T-helper 1 cell treated with Interleukin-12 subunit alpha and Interleukin-12 subunit beta and Interleukin-4 antibody, amounts not matched to agents 30 ng/mL and 1 ng/mL, for 36 hours (primary cell): ENCODE measurements around the gene TADA3. TPM values are rescaled to one million over a fixed set of nuclear protein-coding genes. Genes with fewer than 3 reads are reported as not detected.

Source experiments
- intact Hi-C: fragments of 100-400 bp; cut with micrococcal nuclease; formaldehyde crosslinking; loops from one replicate; pipeline ENCODE4 v1.15.1; 2024
- total RNA-seq: library from RNA; stranded (reverse); gene quantifications from 2 replicates; pipeline ENCODE4 v1.2.3, GENCODE V29; 2022

The TADA3 gene
- total RNA-seq, 1 donor from 2014 or later = 62.3 TPM

DNA sequence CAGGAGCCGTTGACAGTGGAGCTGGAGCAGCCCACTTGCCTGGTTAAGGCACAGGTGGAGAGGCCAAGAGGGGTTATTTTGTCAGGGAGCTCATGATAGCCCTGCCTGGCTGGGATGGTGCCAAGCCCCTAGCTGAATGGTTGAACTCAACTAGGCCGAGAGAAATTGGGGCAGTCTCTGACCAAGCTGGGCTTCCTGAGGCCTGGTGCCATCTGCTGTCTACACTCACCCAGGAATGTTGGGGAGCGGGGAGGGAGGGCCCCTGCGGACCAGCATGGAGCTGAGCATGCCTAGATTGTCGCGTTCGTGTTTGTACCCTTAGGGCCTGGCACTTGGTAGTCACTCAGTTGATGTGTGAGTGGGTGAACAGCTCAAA, 59.5 kb downstream of the TADA3 start:
- intact Hi-C loops = loop anchor here (10.0 kb wide), 1 partner anchor 382 kb away; the partner anchor contains the start of gene BRK1

GRCh38 chr3:9732080-9732739, 60.1 kb downstream of the TADA3 start:
- intact Hi-C loops = loop anchor here (10.0 kb wide), 1 partner anchor 383 kb away; the partner anchor contains the start of gene BRK1

- intact Hi-C loops = loop anchor here (1.0 to 10.0 kb wide), 19 partner anchors 19 to 1541 kb away; partner anchors contain the start of genes ATG7, BRK1, CRELD1 and EMC3
These were observed 60.8 kb downstream of the TADA3 start, which contains the start of gene BRPF1 for GRCh38 chr3:9731206-9732079. Gene BRPF1, plus strand, starts transcription at chr3:9731735. Its CDS starts 2,406 bp downstream, at chr3:9734141.

DNA sequence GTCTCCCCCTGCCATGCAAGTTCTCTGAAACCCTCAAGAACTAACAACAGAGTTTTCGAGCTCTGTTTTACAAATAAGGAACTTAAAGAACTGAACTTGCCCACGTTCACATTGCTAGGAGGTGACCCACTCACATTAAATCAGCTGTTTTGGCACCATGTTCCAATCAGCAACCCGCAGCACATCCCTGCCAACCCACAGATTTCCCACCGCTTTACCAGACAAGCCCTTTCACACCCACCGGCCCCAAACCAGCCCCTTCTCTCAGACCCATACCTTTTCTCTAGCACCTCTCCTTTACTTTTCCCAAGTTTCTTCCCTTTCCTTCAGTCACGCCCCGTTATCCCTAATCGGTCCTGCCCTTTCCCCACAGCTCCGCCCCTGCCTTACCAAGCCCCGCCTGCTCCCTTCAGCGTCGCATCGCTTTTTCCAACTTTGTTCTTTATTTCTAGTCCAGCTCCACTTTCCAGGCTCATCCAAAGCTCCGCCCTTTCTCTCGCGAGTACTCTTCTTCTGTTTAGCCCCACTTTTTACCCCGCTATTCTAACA, 61.5 kb downstream of the TADA3 start:
- intact Hi-C loops = loop anchor here (1.0 to 10.0 kb wide), 19 partner anchors 20 to 1542 kb away; partner anchors contain the start of genes ATG7, BRK1, CRELD1 and EMC3

Other genes starting within 250 kb of the TADA3 start
- not detected in 2 replicates for gene LHFPL4, start 238.7 kb downstream of the TADA3 start, total RNA-seq
- 49.2 and 54.8 TPM in 2 replicates for gene MTMR14, start 143.0 kb downstream of the TADA3 start, total RNA-seq
- gene CPNE9, start 88.6 kb downstream of the TADA3 start, total RNA-seq = 0.22 and 0.59 TPM in 2 replicates
- gene BRPF1, start 60.7 kb downstream of the TADA3 start, total RNA-seq = 41.3 and 51.1 TPM in 2 replicates
- gene OGG1, start 42.5 kb downstream of the TADA3 start, total RNA-seq = 35.6 and 43.2 TPM in 2 replicates
- 22.6 and 26.2 TPM in 2 replicates for gene CAMK1, start 22.5 kb downstream of the TADA3 start, total RNA-seq
- gene ARPC4, start 609 bp upstream of the TADA3 start, total RNA-seq = 292 and 298 TPM in 2 replicates
- 46.7 and 51.4 TPM in 2 replicates for gene TTLL3, start 17.8 kb upstream of the TADA3 start, total RNA-seq
- gene RPUSD3, start 51.5 kb upstream of the TADA3 start, total RNA-seq = 51.9 and 53.8 TPM in 2 replicates
- not detected in 2 replicates for gene CIDEC, start 87.8 kb upstream of the TADA3 start, total RNA-seq
- gene JAGN1, start 98.1 kb upstream of the TADA3 start, total RNA-seq = 33.9 and 36.2 TPM in 2 replicates
- gene IL17RE, start 110.4 kb upstream of the TADA3 start, total RNA-seq = 2.4 and 2.5 TPM in 2 replicates
- 0.78 and 1.1 TPM in 2 replicates for gene IL17RC, start 124.6 kb upstream of the TADA3 start, total RNA-seq
- gene CRELD1, start 141.4 kb upstream of the TADA3 start, total RNA-seq = 26.0 and 27.5 TPM in 2 replicates
- gene PRRT3, start 159.9 kb upstream of the TADA3 start, total RNA-seq = 10.6 and 13.4 TPM in 2 replicates
- gene EMC3, start 194.4 kb upstream of the TADA3 start, total RNA-seq = 52.2 and 62.6 TPM in 2 replicates
- 40.7 and 54.1 TPM in 2 replicates for gene FANCD2, start 234.0 kb upstream of the TADA3 start, total RNA-seq